Duodenal mucosa (tissue), 2 donors: ENCODE measurements around the gene HTT.
"Not testable (repeated sequence)": the region's sequence is repeated elsewhere in the genome, so short reads cannot be mapped to it uniquely, and the experiment has no call there.

Experiments used
- H3K27ac ChIP-seq: one replicate; pipeline ENCODE4 v1.7.0; 2013; ENCODE audit warnings: low read depth, low read length
- H3K27me3 ChIP-seq, 2 donors: one replicate each; pipeline ENCODE4 v1.7.0; 2013; ENCODE audit warnings: low read length in 2 of 2, control low read depth in 1 of 2; ENCODE audit not compliant: insufficient read depth in 2 of 2, control insufficient read depth in 1 of 2
- H3K36me3 ChIP-seq, 2 donors: one replicate each; pipeline ENCODE4 v1.7.0; 2013; ENCODE audit warnings: low read length in 2 of 2, control low read depth in 1 of 2; ENCODE audit not compliant: insufficient read depth in 2 of 2, control insufficient read depth in 1 of 2
- H3K4me1 ChIP-seq, 2 donors: one replicate each; pipeline ENCODE4 v1.7.0; 2013; ENCODE audit warnings: low read length in 2 of 2, control low read depth in 1 of 2; ENCODE audit not compliant: insufficient read depth in 2 of 2, control insufficient read depth in 1 of 2
- H3K4me3 ChIP-seq, 2 donors: one replicate each; pipeline ENCODE4 v1.7.0; 2013; ENCODE audit warnings: low read length in 2 of 2, low read depth in 1 of 2
- H3K9ac ChIP-seq, 2 donors: one replicate each; pipeline ENCODE4 v1.7.0; 2013; ENCODE audit warnings: low read length in 2 of 2, low read depth in 1 of 2
- H3K9me3 ChIP-seq, 2 donors: one replicate each; pipeline ENCODE4 v1.7.0; 2013; ENCODE audit warnings: low read length in 2 of 2, control low read depth in 1 of 2; ENCODE audit not compliant: control insufficient read depth in 1 of 2

Gene HTT

GRCh38 chr4:3046162-3046561 lies 28.3 kb upstream of the HTT start:
- Histone ChIP-seq H3K4me3 (no peak overlapping the region), H3K9ac (no peak overlapping the region), H3K27ac (no peak overlapping the region), H3K4me1 (peaks cover 22% of the 10 kb centered on the region in 2 donors), H3K9me3 (no peaks in the 10 kb centered on the region), H3K27me3 (no peaks in the 10 kb centered on the region), H3K36me3 (no peaks in the 10 kb centered on the region)

- Histone ChIP-seq H3K9ac (no peak overlapping the region), H3K4me1 (peaks cover 21 to 22% of the 10 kb centered on the region in 2 donors), H3K36me3 (no peaks in the 10 kb centered on the region), H3K4me3 (no peak overlapping the region), H3K27me3 (no peaks in the 10 kb centered on the region), H3K27ac (no peak overlapping the region), H3K9me3 (no peaks in the 10 kb centered on the region)
Measured at GRCh38 chr4:3046623-3047022, 27.9 kb upstream of the HTT start.

- Histone ChIP-seq H3K9ac (peak overlapping the region in 1 of 2 donors; percentile 6), H3K4me1 (peaks cover 14 to 15% of the 10 kb centered on the region in 2 donors), H3K36me3 (no peaks in the 10 kb centered on the region), H3K27ac (no peak overlapping the region), H3K9me3 (no peaks in the 10 kb centered on the region), H3K27me3 (no peaks in the 10 kb centered on the region), H3K4me3 (peak overlapping the region; percentile 60 to 68)
Measured at GRCh38 chr4:3047464-3048286, 26.8 kb upstream of the HTT start.

GRCh38 chr4:3051141-3051897 lies 23.2 kb upstream of the HTT start:
- H3K27ac ChIP-seq, H3K9ac ChIP-seq, H3K4me3 ChIP-seq, H3K4me1 ChIP-seq, H3K27me3 ChIP-seq, H3K36me3 ChIP-seq, H3K9me3 ChIP-seq: not testable (repeated sequence)

GRCh38 chr4:3054169-3054759 lies 20.2 kb upstream of the HTT start:
- no peaks in the 10 kb centered on the region for H3K4me1 ChIP-seq
- H3K27ac ChIP-seq: no peak overlapping the region
- no peaks in the 10 kb centered on the region for H3K36me3 ChIP-seq
- no peak overlapping the region for H3K9ac ChIP-seq
- no peaks in the 10 kb centered on the region for H3K27me3 ChIP-seq
- peaks cover 4 to 6% of the 10 kb centered on the region in 2 donors for H3K9me3 ChIP-seq
- H3K4me3 ChIP-seq: no peak overlapping the region

- Histone ChIP-seq H3K9ac (no peak overlapping the region), H3K9me3 (peaks cover 4 to 6% of the 10 kb centered on the region in 2 donors), H3K4me1 (no peaks in the 10 kb centered on the region), H3K27ac (no peak overlapping the region), H3K27me3 (no peaks in the 10 kb centered on the region), H3K36me3 (no peaks in the 10 kb centered on the region), H3K4me3 (no peak overlapping the region)
Measured at GRCh38 chr4:3059943-3060342, 14.5 kb upstream of the HTT start.

- no peaks in the 10 kb centered on the region for H3K27me3 ChIP-seq
- no peak overlapping the region for H3K27ac ChIP-seq
- H3K36me3 ChIP-seq: no peaks in the 10 kb centered on the region
- H3K9me3 ChIP-seq: peaks cover 2 to 6% of the 10 kb centered on the region in 2 donors
- H3K9ac ChIP-seq: no peak overlapping the region
- H3K4me1 ChIP-seq: no peaks in the 10 kb centered on the region
- no peak overlapping the region for H3K4me3 ChIP-seq
Measured at GRCh38 chr4:3060946-3061345, 13.5 kb upstream of the HTT start.

- H3K27ac ChIP-seq: no peak overlapping the region
- H3K9me3 ChIP-seq: no peaks in the 10 kb centered on the region
- H3K36me3 ChIP-seq: no peaks in the 10 kb centered on the region
- no peak overlapping the region for H3K4me3 ChIP-seq
- no peak overlapping the region for H3K9ac ChIP-seq
- no peaks in the 10 kb centered on the region for H3K27me3 ChIP-seq
- H3K4me1 ChIP-seq: no peaks in the 10 kb centered on the region
Measured at GRCh38 chr4:3062471-3062870, 12.0 kb upstream of the HTT start.

GRCh38 chr4:3065551-3065950 lies 8.9 kb upstream of the HTT start:
- no peaks in the 10 kb centered on the region for H3K27me3 ChIP-seq

GRCh38 chr4:3066836-3067400 lies 7.6 kb upstream of the HTT start:
- no peaks in the 10 kb centered on the region for H3K4me1 ChIP-seq
- H3K4me3 ChIP-seq: no peak overlapping the region
- no peaks in the 10 kb centered on the region for H3K9me3 ChIP-seq
- H3K9ac ChIP-seq: no peak overlapping the region
- no peaks in the 10 kb centered on the region for H3K36me3 ChIP-seq
- H3K27ac ChIP-seq: no peak overlapping the region
- no peaks in the 10 kb centered on the region for H3K27me3 ChIP-seq

More at GRCh38 chr4:3065551-3065950, 8.9 kb upstream of the HTT start:
- Histone ChIP-seq H3K4me3 (no peak overlapping the region), H3K9ac (no peak overlapping the region), H3K27ac (no peak overlapping the region), H3K9me3 (no peaks in the 10 kb centered on the region), H3K36me3 (no peaks in the 10 kb centered on the region), H3K4me1 (no peaks in the 10 kb centered on the region)
